Glutamatergic neuron (in vitro differentiated cells): ENCODE data around the gene SLC32A1. TPM values are rescaled to one million over a fixed set of nuclear protein-coding genes. Genes with fewer than 3 reads are reported as not detected.

Experiments
- DNase-seq: peaks from one replicate; pipeline ENCODE4 v3.0.0; 2022
- H3K27ac Mint-ChIP-seq: one replicate; pipeline ENCODE4 v1.8.0; 2020; ENCODE audit warnings: mild to moderate bottlenecking, mixed read lengths, inconsistent platforms; ENCODE audit not compliant: unreplicated experiment
- H3K27me3 Mint-ChIP-seq: one replicate; pipeline ENCODE4 v1.8.0; 2020; ENCODE audit warnings: mild to moderate bottlenecking, moderate library complexity, mixed read lengths, inconsistent platforms; ENCODE audit not compliant: unreplicated experiment
- H3K36me3 Mint-ChIP-seq: one replicate; pipeline ENCODE4 v1.8.0; 2020; ENCODE audit warnings: mild to moderate bottlenecking, mixed read lengths, inconsistent platforms; ENCODE audit not compliant: unreplicated experiment
- H3K4me1 Mint-ChIP-seq: one replicate; pipeline ENCODE4 v1.8.0; 2020; ENCODE audit warnings: mild to moderate bottlenecking, low read depth, mixed read lengths, inconsistent platforms; ENCODE audit not compliant: unreplicated experiment
- H3K4me3 Mint-ChIP-seq: one replicate; pipeline ENCODE4 v1.8.0; 2020; ENCODE audit warnings: mild to moderate bottlenecking, mixed read lengths, inconsistent platforms; ENCODE audit not compliant: unreplicated experiment
- H3K9me3 Mint-ChIP-seq: one replicate; pipeline ENCODE4 v1.8.0; 2020; ENCODE audit warnings: mild to moderate bottlenecking, moderate library complexity, mixed read lengths, inconsistent platforms; ENCODE audit not compliant: unreplicated experiment
- total RNA-seq: library from RNA; stranded (reverse); fragmentation: NEBNext Ultra II Directional; extraction: Animal tissue kit (Norgen Biotek cat#: 25700); gene quantifications from one replicate; pipeline ENCODE4 v1.2.1, GENCODE V29; 2021; ENCODE audit not compliant: unreplicated experiment
- TF ChIP-seq, protein P1 (sequence below): fragments of 200-600 bp; sonication (generic); IDR thresholded peaks from one replicate; pipeline ENCODE4 v1.5.0; 2021; ENCODE audit not compliant: partially characterized antibody, unreplicated experiment

The SLC32A1 gene
- total RNA-seq, 1 donor from 2014 or later: 0.59 TPM

DNA sequence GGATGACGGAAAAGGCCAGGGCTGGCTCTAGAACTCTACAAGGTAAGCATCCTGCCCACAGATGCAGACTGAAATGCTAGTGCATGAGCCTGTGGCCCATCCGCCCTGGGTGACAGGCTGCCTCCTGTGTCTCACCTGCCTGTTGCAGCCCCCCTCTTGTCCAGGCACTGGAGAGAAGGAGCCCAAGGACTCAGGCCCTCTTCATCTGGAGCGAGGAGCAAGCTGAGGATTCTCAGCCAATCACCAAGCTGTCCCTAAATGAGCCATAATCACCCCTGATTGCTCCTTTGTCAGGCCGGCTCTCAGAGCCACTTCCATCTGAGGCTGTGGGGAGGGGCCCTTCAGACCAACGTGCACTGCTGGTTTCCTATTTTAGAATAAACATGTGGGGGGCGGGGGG lies 10.0 kb upstream of the SLC32A1 start:
- Mint-ChIP-seq H3K4me1 (peaks cover 2% of the 10 kb centered on the region), H3K9me3 (peaks cover 5% of the 10 kb centered on the region), H3K4me3 (no peak overlapping the region), H3K27ac (no peak overlapping the region), H3K36me3 (no peaks in the 10 kb centered on the region), H3K27me3 (peaks cover 18% of the 10 kb centered on the region)
- TF ChIP-seq, protein P1, sequence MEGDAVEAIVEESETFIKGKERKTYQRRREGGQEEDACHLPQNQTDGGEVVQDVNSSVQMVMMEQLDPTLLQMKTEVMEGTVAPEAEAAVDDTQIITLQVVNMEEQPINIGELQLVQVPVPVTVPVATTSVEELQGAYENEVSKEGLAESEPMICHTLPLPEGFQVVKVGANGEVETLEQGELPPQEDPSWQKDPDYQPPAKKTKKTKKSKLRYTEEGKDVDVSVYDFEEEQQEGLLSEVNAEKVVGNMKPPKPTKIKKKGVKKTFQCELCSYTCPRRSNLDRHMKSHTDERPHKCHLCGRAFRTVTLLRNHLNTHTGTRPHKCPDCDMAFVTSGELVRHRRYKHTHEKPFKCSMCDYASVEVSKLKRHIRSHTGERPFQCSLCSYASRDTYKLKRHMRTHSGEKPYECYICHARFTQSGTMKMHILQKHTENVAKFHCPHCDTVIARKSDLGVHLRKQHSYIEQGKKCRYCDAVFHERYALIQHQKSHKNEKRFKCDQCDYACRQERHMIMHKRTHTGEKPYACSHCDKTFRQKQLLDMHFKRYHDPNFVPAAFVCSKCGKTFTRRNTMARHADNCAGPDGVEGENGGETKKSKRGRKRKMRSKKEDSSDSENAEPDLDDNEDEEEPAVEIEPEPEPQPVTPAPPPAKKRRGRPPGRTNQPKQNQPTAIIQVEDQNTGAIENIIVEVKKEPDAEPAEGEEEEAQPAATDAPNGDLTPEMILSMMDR: no peak
- no peak for DNase-seq

- H3K4me1 Mint-ChIP-seq: no peaks in the 10 kb centered on the region
- no peak for DNase-seq
- TF ChIP-seq, protein P1: no peak
- H3K27ac Mint-ChIP-seq: no peak overlapping the region
- H3K9me3 Mint-ChIP-seq: peaks cover 3% of the 10 kb centered on the region
- no peak overlapping the region for H3K4me3 Mint-ChIP-seq
- no peaks in the 10 kb centered on the region for H3K36me3 Mint-ChIP-seq
- peaks cover 22% of the 10 kb centered on the region for H3K27me3 Mint-ChIP-seq
Measured at GRCh38 chr20:38715646-38716045, 8.6 kb upstream of the SLC32A1 start.

- peaks cover 13% of the 10 kb centered on the region for H3K9me3 Mint-ChIP-seq
- TF ChIP-seq, protein P1: no peak
- peaks cover 11% of the 10 kb centered on the region for H3K4me1 Mint-ChIP-seq
- no peak overlapping the region for H3K27ac Mint-ChIP-seq
- no peaks in the 10 kb centered on the region for H3K36me3 Mint-ChIP-seq
- DNase-seq: no peak
- H3K27me3 Mint-ChIP-seq: peaks cover 53% of the 10 kb centered on the region
- no peak overlapping the region for H3K4me3 Mint-ChIP-seq
Measured at GRCh38 chr20:38722683-38723016, 1.6 kb upstream of the SLC32A1 start.

DNA sequence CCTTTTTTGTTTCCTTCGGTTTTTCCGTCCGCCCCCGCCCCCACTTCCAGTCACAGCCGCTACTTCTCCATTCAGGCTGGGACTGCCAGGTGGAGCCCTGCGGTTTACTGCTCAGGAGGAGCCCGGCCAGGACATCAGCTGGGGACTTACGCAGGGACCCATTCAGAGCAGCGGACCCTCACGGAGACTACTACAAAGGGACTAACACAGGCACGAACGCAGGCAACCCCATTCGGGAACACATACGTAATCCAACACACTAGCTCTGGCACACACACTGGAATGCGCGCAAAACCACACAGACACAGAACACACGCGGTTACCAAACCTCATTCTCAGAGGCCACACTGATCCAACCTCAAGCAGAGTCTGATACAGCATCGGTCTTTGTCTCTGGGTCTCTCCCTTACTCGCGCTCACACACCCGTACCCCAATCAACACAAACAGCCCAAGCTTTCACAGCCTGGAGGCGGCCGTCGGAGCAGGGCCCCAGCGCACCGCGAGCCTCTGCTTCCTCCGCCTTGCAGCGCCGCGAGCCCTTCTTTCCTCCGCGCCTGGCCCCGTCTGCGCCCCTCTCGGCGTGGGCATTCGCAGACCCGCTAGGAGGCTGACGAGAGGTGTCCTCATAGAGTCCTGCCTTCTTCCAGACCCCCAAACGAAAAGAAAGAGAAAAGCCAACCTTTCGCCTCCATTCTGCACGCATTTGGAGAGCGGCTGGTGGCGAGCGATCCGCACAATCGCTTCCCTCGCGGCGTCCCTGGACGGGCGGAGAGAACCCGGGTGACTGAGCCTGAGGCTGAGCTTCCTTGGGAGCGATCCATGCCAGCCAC lies 1.1 kb upstream of the SLC32A1 start:
- H3K27me3 Mint-ChIP-seq: peaks cover 56% of the 10 kb centered on the region
- TF ChIP-seq, protein P1: no peak
- peak overlapping the region; percentile 73 for H3K4me3 Mint-ChIP-seq
- peaks cover 11% of the 10 kb centered on the region for H3K4me1 Mint-ChIP-seq
- peaks cover 18% of the 10 kb centered on the region for H3K9me3 Mint-ChIP-seq
- no peaks in the 10 kb centered on the region for H3K36me3 Mint-ChIP-seq
- DNase-seq: peak; percentile 40
- peak overlapping the region; percentile 2 for H3K27ac Mint-ChIP-seq

DNA sequence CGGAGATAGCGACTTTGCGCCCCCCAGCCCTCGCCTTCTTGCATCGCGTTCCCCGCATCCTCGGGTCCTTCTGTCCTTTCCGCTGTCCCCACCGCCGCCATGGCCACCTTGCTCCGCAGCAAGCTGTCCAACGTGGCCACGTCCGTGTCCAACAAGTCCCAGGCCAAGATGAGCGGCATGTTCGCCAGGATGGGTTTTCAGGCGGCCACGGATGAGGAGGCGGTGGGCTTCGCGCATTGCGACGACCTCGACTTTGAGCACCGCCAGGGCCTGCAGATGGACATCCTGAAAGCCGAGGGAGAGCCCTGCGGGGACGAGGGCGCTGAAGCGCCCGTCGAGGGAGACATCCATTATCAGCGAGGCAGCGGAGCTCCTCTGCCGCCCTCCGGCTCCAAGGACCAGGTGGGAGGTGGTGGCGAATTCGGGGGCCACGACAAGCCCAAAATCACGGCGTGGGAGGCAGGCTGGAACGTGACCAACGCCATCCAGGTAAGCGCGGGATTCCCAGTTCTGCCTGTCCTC lies 401 bp downstream of the SLC32A1 start:
- Mint-ChIP-seq H3K4me1 (peaks cover 20% of the 10 kb centered on the region), H3K9me3 (peaks cover 21% of the 10 kb centered on the region), H3K27ac (no peak overlapping the region), H3K36me3 (no peaks in the 10 kb centered on the region), H3K27me3 (peaks cover 59% of the 10 kb centered on the region), H3K4me3 (peak overlapping the region; percentile 74)
- TF ChIP-seq, protein P1: no peak
- DNase-seq: peak; percentile 47
